HepG2 (cell line): Measurements from ENCODE around the gene RTEL1. TPM values are rescaled to one million over a fixed set of nuclear protein-coding genes. Genes with fewer than 3 reads are reported as not detected.
A peak's percentile ranks its signal among the peaks of the same experiment; 100 is the strongest.

Experiments used
- CHCHD3 ChIP-seq: sonication (generic); formaldehyde crosslinking; IDR thresholded peaks from 2 replicates; pipeline ENCODE4 v1.8.0; 2022; ENCODE audit warnings: mild to moderate bottlenecking, missing genetic modification reagents, moderate library complexity
- CREM ChIP-seq, 2 experiments: sonication (generic) in 1 of 2; formaldehyde crosslinking in 1 of 2; IDR thresholded peaks; 2 replicates each; pipeline versions ENCODE4 v1.4.0 to v1.6.1; 2016 to 2020; ENCODE audit warnings: antibody characterized with exemption in 1 of 2, mild to moderate bottlenecking in 1 of 2, missing genetic modification reagents in 1 of 2
- HES4 ChIP-seq: sonication (generic); formaldehyde crosslinking; IDR thresholded peaks from 2 replicates; pipeline ENCODE4 v1.9.0; 2021; ENCODE audit warnings: mild to moderate bottlenecking, missing genetic modification reagents, borderline replicate concordance
- HIVEP1 ChIP-seq: sonication (generic); formaldehyde crosslinking; IDR thresholded peaks from 2 replicates; pipeline ENCODE4 v1.4.0; 2020; ENCODE audit warnings: mild to moderate bottlenecking, missing genetic modification reagents
- KDM5B ChIP-seq: sonication (generic); formaldehyde crosslinking; IDR thresholded peaks from 2 replicates; pipeline ENCODE4 v1.4.0; 2020; ENCODE audit warnings: missing genetic modification reagents, mild to moderate bottlenecking, borderline replicate concordance
- RELA ChIP-seq: sonication (generic); formaldehyde crosslinking; IDR thresholded peaks from 2 replicates; pipeline ENCODE4 v1.4.0; 2020; ENCODE audit warnings: missing genetic modification reagents
- ZFP37 ChIP-seq: sonication (generic); formaldehyde crosslinking; IDR thresholded peaks from 2 replicates; pipeline ENCODE4 v1.4.0; 2020; ENCODE audit warnings: missing genetic modification reagents, borderline replicate concordance
- ZNF343 ChIP-seq: sonication (generic); formaldehyde crosslinking; IDR thresholded peaks from 2 replicates; pipeline ENCODE4 v1.4.0; 2020; ENCODE audit warnings: mild to moderate bottlenecking, missing genetic modification reagents
- ZNF382 ChIP-seq: sonication (generic); formaldehyde crosslinking; IDR thresholded peaks from 2 replicates; pipeline ENCODE4 v1.5.0; 2020; ENCODE audit warnings: missing genetic modification reagents, mild to moderate bottlenecking, borderline replicate concordance
- ZNF501 ChIP-seq: sonication (generic); formaldehyde crosslinking; IDR thresholded peaks from 2 replicates; pipeline ENCODE4 v1.5.1; 2020; ENCODE audit warnings: mild to moderate bottlenecking, moderate library complexity, missing genetic modification reagents
- ZNF512 ChIP-seq: sonication (generic); formaldehyde crosslinking; IDR thresholded peaks from 2 replicates; pipeline ENCODE4 v1.4.0; 2020; ENCODE audit warnings: mild to moderate bottlenecking, missing genetic modification reagents
- ZNF629 ChIP-seq: sonication (generic); formaldehyde crosslinking; conservative IDR thresholded peaks from 2 replicates; pipeline ENCODE4 v1.5.0; 2020; ENCODE audit warnings: missing genetic modification reagents
- polyA plus RNA-seq, 8 experiments: library from polyadenylated mRNA; depleted of rRNA in 3 of 8; stranded (reverse) in 7 of 8; unstranded in 1 of 8; fragments of >200 nt; fragmentation: Illumina TruSeq in 4 of 8; extraction: Trizol in 4 of 8; gene quantifications; 2 replicates each; pipeline versions ENCODE4 v1.2.1 to v1.2.3, GENCODE V29; 2011 to 2016; ENCODE audit warnings: low read depth in 4 of 8, missing spikeins in 1 of 8, mixed read lengths in 1 of 8; ENCODE audit not compliant: insufficient read depth in 1 of 8
- total RNA-seq, 5 experiments: library from RNA; depleted of rRNA; stranded (reverse); fragments of >200 nt; fragmentation: Illumina TruSeq; extraction: Trizol; gene quantifications; 2 replicates each; pipeline ENCODE4 v1.2.3, GENCODE V29; 2016; ENCODE audit warnings: low read depth in 1 of 5
- TF ChIP-seq, protein P1 (sequence below): sonication (generic); formaldehyde crosslinking; IDR thresholded peaks from 2 replicates; pipeline ENCODE4 v1.4.0; 2020; ENCODE audit warnings: mild to moderate bottlenecking, missing genetic modification reagents, borderline replicate concordance
- TF ChIP-seq, protein P2 (sequence below): sonication (generic); formaldehyde crosslinking; IDR thresholded peaks from 2 replicates; pipeline ENCODE4 v1.4.0; 2020; ENCODE audit warnings: mild to moderate bottlenecking, missing genetic modification reagents
- TF ChIP-seq, protein P3 (sequence below): sonication (generic); formaldehyde crosslinking; IDR thresholded peaks from 2 replicates; pipeline ENCODE4 v1.8.0; 2022; ENCODE audit warnings: missing genetic modification reagents, mild to moderate bottlenecking, borderline replicate concordance
- TF ChIP-seq, protein P4 (sequence below): sonication (generic); formaldehyde crosslinking; IDR thresholded peaks from 2 replicates; pipeline ENCODE4 v1.8.0; 2022; ENCODE audit warnings: mild to moderate bottlenecking, missing genetic modification reagents
- TF ChIP-seq, protein P5 (sequence below): sonication (generic); formaldehyde crosslinking; IDR thresholded peaks from 2 replicates; pipeline ENCODE4; 2020; ENCODE audit warnings: missing genetic modification reagents, mild to moderate bottlenecking, borderline replicate concordance

Gene RTEL1
- total and polyA plus RNA-seq, 2 of the 13 experiments (the other 11 are each of a cell fraction or from before 2014, with no cell fraction given): 21.8 to 36.4 TPM

GRCh38 chr20:63708301-63709148, 50.4 kb downstream of the RTEL1 start (continued):
- no peak for TF ChIP-seq CREM (IDR thresholded peaks at IDR 0.05)
- TF ChIP-seq CREM (CRISPR knock-in tag; IDR thresholded peaks at IDR 0.05): 0 out of 2 replicates have a peak, but pooled peaks have one; percentile 8
- TF ChIP-seq HES4 (CRISPR knock-in tag): peak; percentile 58; the same call in 1 of the 2 replicates
- TF ChIP-seq, protein P1, sequence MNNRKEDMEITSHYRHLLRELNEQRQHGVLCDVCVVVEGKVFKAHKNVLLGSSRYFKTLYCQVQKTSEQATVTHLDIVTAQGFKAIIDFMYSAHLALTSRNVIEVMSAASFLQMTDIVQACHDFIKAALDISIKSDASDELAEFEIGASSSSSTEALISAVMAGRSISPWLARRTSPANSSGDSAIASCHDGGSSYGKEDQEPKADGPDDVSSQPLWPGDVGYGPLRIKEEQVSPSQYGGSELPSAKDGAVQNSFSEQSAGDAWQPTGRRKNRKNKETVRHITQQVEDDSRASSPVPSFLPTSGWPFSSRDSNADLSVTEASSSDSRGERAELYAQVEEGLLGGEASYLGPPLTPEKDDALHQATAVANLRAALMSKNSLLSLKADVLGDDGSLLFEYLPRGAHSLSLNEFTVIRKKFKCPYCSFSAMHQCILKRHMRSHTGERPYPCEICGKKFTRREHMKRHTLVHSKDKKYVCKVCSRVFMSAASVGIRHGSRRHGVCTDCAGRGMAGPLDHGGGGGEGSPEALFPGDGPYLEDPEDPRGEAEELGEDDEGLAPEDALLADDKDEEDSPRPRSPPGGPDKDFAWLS (CRISPR knock-in tag): 0 out of 2 replicates have a peak, but pooled peaks have one; percentile 77
- TF ChIP-seq KDM5B: 0 out of 2 replicates have a peak, but pooled peaks have one; percentile 50
- TF ChIP-seq HIVEP1 (CRISPR knock-in tag): 0 out of 2 replicates have a peak, but pooled peaks have one; percentile 12
- no peak for TF ChIP-seq ZNF382 (CRISPR knock-in tag)
- TF ChIP-seq CHCHD3 (CRISPR knock-in tag): peak; percentile 33; the same call in 1 of the 2 replicates
- TF ChIP-seq ZFP37: 0 out of 2 replicates have a peak, but pooled peaks have one; percentile 36
- peak; percentile 71; the same call in 1 of the 2 replicates for TF ChIP-seq ZNF343 (CRISPR knock-in tag)
- TF ChIP-seq ZNF501: 0 out of 2 replicates have a peak, but pooled peaks have one; percentile 34
- TF ChIP-seq ZNF629 (CRISPR knock-in tag): 0 out of 2 replicates have a peak, but pooled peaks have one; percentile 5
- TF ChIP-seq, protein P2, sequence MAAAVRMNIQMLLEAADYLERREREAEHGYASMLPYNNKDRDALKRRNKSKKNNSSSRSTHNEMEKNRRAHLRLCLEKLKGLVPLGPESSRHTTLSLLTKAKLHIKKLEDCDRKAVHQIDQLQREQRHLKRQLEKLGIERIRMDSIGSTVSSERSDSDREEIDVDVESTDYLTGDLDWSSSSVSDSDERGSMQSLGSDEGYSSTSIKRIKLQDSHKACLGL: peak; percentile 12; the same call in 1 of the 2 replicates
- 0 out of 2 replicates have a peak, but pooled peaks have one; percentile 33 for TF ChIP-seq ZNF512
- TF ChIP-seq, protein P3, sequence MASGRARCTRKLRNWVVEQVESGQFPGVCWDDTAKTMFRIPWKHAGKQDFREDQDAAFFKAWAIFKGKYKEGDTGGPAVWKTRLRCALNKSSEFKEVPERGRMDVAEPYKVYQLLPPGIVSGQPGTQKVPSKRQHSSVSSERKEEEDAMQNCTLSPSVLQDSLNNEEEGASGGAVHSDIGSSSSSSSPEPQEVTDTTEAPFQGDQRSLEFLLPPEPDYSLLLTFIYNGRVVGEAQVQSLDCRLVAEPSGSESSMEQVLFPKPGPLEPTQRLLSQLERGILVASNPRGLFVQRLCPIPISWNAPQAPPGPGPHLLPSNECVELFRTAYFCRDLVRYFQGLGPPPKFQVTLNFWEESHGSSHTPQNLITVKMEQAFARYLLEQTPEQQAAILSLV (CRISPR knock-in tag): no peak
- TF ChIP-seq, protein P4, sequence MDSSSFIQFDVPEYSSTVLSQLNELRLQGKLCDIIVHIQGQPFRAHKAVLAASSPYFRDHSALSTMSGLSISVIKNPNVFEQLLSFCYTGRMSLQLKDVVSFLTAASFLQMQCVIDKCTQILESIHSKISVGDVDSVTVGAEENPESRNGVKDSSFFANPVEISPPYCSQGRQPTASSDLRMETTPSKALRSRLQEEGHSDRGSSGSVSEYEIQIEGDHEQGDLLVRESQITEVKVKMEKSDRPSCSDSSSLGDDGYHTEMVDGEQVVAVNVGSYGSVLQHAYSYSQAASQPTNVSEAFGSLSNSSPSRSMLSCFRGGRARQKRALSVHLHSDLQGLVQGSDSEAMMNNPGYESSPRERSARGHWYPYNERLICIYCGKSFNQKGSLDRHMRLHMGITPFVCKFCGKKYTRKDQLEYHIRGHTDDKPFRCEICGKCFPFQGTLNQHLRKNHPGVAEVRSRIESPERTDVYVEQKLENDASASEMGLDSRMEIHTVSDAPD: no peak
- TF ChIP-seq, protein P5, sequence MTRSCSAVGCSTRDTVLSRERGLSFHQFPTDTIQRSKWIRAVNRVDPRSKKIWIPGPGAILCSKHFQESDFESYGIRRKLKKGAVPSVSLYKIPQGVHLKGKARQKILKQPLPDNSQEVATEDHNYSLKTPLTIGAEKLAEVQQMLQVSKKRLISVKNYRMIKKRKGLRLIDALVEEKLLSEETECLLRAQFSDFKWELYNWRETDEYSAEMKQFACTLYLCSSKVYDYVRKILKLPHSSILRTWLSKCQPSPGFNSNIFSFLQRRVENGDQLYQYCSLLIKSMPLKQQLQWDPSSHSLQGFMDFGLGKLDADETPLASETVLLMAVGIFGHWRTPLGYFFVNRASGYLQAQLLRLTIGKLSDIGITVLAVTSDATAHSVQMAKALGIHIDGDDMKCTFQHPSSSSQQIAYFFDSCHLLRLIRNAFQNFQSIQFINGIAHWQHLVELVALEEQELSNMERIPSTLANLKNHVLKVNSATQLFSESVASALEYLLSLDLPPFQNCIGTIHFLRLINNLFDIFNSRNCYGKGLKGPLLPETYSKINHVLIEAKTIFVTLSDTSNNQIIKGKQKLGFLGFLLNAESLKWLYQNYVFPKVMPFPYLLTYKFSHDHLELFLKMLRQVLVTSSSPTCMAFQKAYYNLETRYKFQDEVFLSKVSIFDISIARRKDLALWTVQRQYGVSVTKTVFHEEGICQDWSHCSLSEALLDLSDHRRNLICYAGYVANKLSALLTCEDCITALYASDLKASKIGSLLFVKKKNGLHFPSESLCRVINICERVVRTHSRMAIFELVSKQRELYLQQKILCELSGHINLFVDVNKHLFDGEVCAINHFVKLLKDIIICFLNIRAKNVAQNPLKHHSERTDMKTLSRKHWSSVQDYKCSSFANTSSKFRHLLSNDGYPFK (CRISPR knock-in tag): 0 out of 2 replicates have a peak, but pooled peaks have one; percentile 16
- no peak for TF ChIP-seq RELA
